GM12878 (cell line): ENCODE measurements around the gene JUND. TPM values are rescaled to one million over a fixed set of nuclear protein-coding genes. Genes with fewer than 3 reads are reported as not detected.

Experiments used
- CHD2 ChIP-seq: IDR thresholded peaks from 2 replicates; pipeline ENCODE4 v1.6.1; 2011; ENCODE audit warnings: low read depth, low read length, improper control_type of control experiment, borderline replicate concordance
- CREB1 ChIP-seq: IDR thresholded peaks from 2 replicates; pipeline ENCODE4 v1.6.1; 2012; ENCODE audit warnings: low read depth, mild to moderate bottlenecking, inconsistent platforms
- CREM ChIP-seq: IDR thresholded peaks from 2 replicates; pipeline ENCODE4 v1.6.1; 2014; ENCODE audit warnings: antibody characterized with exemption, low read depth
- IKZF1 ChIP-seq: fragments of 450-650 bp; conservative IDR thresholded peaks from 2 replicates; pipeline ENCODE4 v1.6.1; 2017; ENCODE audit warnings: antibody characterized with exemption, mild to moderate bottlenecking
- KLF5 ChIP-seq: fragments of 450-650 bp; IDR thresholded peaks from 2 replicates; pipeline ENCODE4 v1.6.1; 2014; ENCODE audit warnings: mild to moderate bottlenecking; ENCODE audit not compliant: partially characterized antibody
- MXI1 ChIP-seq: fragments of 150-350 bp; IDR thresholded peaks from 2 replicates; pipeline ENCODE4 v1.6.1; 2011; ENCODE audit warnings: low read depth, mild to moderate bottlenecking, inconsistent platforms, low read length, improper control_type of control experiment
- POLR2A ChIP-seq: IDR thresholded peaks from 2 replicates; pipeline ENCODE4 v1.6.1; 2011; ENCODE audit warnings: low read depth, mild to moderate bottlenecking, low read length
- RBBP5 ChIP-seq: fragments of 200-600 bp; sonication (generic); conservative IDR thresholded peaks from 2 replicates; pipeline ENCODE4 v1.6.1; 2016
- SIN3A ChIP-seq: IDR thresholded peaks from 2 replicates; pipeline ENCODE4 v1.6.1; 2012; ENCODE audit warnings: low read depth, low read length, improper control_type of control experiment
- SMAD1 ChIP-seq: fragments of 450-650 bp; IDR thresholded peaks from 2 replicates; pipeline ENCODE4 v1.6.1; 2018; ENCODE audit warnings: mild to moderate bottlenecking, low read depth; ENCODE audit not compliant: partially characterized antibody
- SMC3 ChIP-seq: IDR thresholded peaks from 2 replicates; pipeline ENCODE4 v1.6.1; 2011; ENCODE audit warnings: low read length, improper control_type of control experiment, borderline replicate concordance
- SP1 ChIP-seq: IDR thresholded peaks from one replicate; pipeline ENCODE4 v1.6.1; 2011; ENCODE audit warnings: low read depth, low read length
- SPI1 ChIP-seq: IDR thresholded peaks from 2 replicates; pipeline ENCODE4 v1.6.1; 2011; ENCODE audit warnings: low read depth, mild to moderate bottlenecking, low read length, moderate library complexity, borderline replicate concordance; ENCODE audit not compliant: insufficient read depth
- TARDBP ChIP-seq: IDR thresholded peaks from 2 replicates; pipeline ENCODE4 v1.6.1; 2016; ENCODE audit warnings: borderline replicate concordance
- TCF3 ChIP-seq: IDR thresholded peaks from 2 replicates; pipeline ENCODE4 v1.6.1; 2012; ENCODE audit warnings: low read depth, mild to moderate bottlenecking, low read length, borderline replicate concordance; ENCODE audit not compliant: insufficient read depth
- polyA plus RNA-seq, 11 experiments: library from polyadenylated mRNA; depleted of rRNA in 4 of 11; unstranded in 6 of 11; stranded (reverse) in 5 of 11; fragments of >200 nt; fragmentation: Nextera tagmentation in 4 of 11; fragmentation: Illumina TruSeq in 1 of 11; extraction: Ambion mirVana in 4 of 11; extraction: Trizol in 1 of 11; gene quantifications; 1 replicate in 1 of 11; 2 replicates in 10 of 11; pipeline versions ENCODE4 v1.2.1 to v1.2.3, GENCODE V29; 2011 to 2016; ENCODE audit warnings: inconsistent platforms in 2 of 11, missing spikeins in 2 of 11, low read depth in 1 of 11
- total RNA-seq, 4 experiments: library from RNA; depleted of rRNA in 3 of 4; stranded (reverse); fragments of >200 nt in 3 of 4; fragmentation: Illumina TruSeq in 1 of 4; extraction: Trizol in 1 of 4; gene quantifications; 2 replicates each; pipeline versions ENCODE4 v1.2.1 to v1.2.3, GENCODE V29; 2013 to 2021
- TF ChIP-seq, protein P1 (sequence below), 3 experiments: IDR thresholded peaks in 2 of 3; conservative IDR thresholded peaks in 1 of 3; 2 replicates each; pipeline ENCODE4 v1.5.1; 2011; ENCODE audit warnings: low read depth in 3 of 3, low read length in 3 of 3, mild to moderate bottlenecking in 3 of 3, control low read depth in 2 of 3, moderate library complexity in 2 of 3, inconsistent platforms in 1 of 3, mixed read lengths in 1 of 3; ENCODE audit not compliant: control insufficient read depth in 2 of 3, insufficient read depth in 1 of 3; ENCODE audit errors: extremely low read depth in 1 of 3
- TF ChIP-seq, protein P2 (sequence below): fragments of 450-650 bp; IDR thresholded peaks from 2 replicates; pipeline ENCODE4 v1.6.1; 2017; ENCODE audit warnings: mild to moderate bottlenecking
- TF ChIP-seq, protein P3 (sequence below): IDR thresholded peaks from 2 replicates; pipeline ENCODE4 v1.6.1; 2012; ENCODE audit warnings: low read depth, low read length, improper control_type of control experiment
- TF ChIP-seq, protein P4 (sequence below): IDR thresholded peaks from 2 replicates; pipeline ENCODE4 v1.6.1; 2011; ENCODE audit warnings: low read depth, low read length, improper control_type of control experiment, borderline replicate concordance
- TF ChIP-seq, protein P5 (sequence below): fragments of 450-650 bp; IDR thresholded peaks from 2 replicates; pipeline ENCODE4 v1.6.1; 2014; ENCODE audit warnings: mild to moderate bottlenecking
- TF ChIP-seq, protein P6 (sequence below): IDR thresholded peaks from 2 replicates; pipeline ENCODE4 v1.6.1; 2012; ENCODE audit warnings: low read depth, low read length, improper control_type of control experiment

Gene JUND
- total and polyA plus RNA-seq, 10 of the 15 experiments (the other 5 are each of a cell fraction or from before 2014, with no cell fraction given) = 7.4 to 164 (median 18.8) TPM

DNA sequence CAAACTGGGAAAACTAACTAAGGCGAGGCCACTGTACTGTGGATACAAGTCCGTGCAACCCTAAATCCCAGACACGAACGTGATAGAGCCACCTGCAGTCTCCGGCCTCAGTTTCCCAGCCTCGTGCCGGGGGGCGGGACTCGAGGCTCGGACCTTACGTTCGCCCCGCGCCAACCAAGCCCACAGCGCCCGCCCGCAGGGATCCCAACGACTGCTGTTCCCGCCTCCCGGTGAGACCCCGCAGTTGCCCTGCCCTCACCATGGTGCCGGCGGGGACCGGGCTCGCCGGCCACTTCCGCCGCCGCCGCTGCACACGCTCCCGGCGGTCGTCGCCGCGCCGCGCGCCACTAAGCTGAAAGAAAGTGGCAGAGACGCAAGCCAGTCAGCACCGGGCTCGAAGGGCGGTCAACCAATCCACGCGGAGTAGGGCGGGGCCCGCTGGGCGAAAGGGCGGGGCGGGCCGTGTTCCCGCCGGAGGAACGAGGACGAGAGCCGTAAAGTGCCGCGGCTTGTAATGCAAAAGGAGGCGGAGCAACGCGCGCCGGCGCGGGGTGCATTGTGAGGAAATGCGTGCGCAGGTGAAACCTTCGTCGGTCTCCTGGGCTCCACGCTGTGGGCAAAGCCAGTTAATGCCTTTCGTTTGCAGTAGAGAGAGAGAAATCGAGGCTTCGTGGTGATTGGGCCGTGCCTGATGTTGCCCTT, 41.5 kb upstream of the JUND start, which contains the start of gene LSM4 (continued):
- TF ChIP-seq SMC3 (peak; percentile 75; the same call in 1 of the 2 replicates), CREM (peak; percentile 63; the same call in 1 of the 2 replicates), KLF5 (peak; percentile 33), SIN3A (peak; percentile 85), TARDBP (no peak), CHD2 (peak; percentile 92), CREB1 (peak; percentile 77), TCF3 (peak; percentile 61; the same call in 1 of the 2 replicates), MXI1 (peak; percentile 81), SP1 (peak; percentile 94), RBBP5 (no peak), IKZF1 (peak; percentile 49; the same call in 1 of the 2 replicates), POLR2A (peak; percentile 94), SPI1 (peak; percentile 29; the same call in 1 of the 2 replicates), SMAD1 (no peak)
- TF ChIP-seq, protein P1, sequence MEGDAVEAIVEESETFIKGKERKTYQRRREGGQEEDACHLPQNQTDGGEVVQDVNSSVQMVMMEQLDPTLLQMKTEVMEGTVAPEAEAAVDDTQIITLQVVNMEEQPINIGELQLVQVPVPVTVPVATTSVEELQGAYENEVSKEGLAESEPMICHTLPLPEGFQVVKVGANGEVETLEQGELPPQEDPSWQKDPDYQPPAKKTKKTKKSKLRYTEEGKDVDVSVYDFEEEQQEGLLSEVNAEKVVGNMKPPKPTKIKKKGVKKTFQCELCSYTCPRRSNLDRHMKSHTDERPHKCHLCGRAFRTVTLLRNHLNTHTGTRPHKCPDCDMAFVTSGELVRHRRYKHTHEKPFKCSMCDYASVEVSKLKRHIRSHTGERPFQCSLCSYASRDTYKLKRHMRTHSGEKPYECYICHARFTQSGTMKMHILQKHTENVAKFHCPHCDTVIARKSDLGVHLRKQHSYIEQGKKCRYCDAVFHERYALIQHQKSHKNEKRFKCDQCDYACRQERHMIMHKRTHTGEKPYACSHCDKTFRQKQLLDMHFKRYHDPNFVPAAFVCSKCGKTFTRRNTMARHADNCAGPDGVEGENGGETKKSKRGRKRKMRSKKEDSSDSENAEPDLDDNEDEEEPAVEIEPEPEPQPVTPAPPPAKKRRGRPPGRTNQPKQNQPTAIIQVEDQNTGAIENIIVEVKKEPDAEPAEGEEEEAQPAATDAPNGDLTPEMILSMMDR (IDR thresholded peaks at IDR 0.05 in 2 of 3, conservative IDR thresholded peaks at IDR 0.05 in 1 of 3; ENCODE audit: control insufficient read depth in 2 of 3, extremely low read depth in 1 of 3, insufficient read depth in 1 of 3, low read depth in 3 of 3, low read length in 3 of 3) = peak; percentile 55 to 66 (median 56)
- TF ChIP-seq, protein P2, sequence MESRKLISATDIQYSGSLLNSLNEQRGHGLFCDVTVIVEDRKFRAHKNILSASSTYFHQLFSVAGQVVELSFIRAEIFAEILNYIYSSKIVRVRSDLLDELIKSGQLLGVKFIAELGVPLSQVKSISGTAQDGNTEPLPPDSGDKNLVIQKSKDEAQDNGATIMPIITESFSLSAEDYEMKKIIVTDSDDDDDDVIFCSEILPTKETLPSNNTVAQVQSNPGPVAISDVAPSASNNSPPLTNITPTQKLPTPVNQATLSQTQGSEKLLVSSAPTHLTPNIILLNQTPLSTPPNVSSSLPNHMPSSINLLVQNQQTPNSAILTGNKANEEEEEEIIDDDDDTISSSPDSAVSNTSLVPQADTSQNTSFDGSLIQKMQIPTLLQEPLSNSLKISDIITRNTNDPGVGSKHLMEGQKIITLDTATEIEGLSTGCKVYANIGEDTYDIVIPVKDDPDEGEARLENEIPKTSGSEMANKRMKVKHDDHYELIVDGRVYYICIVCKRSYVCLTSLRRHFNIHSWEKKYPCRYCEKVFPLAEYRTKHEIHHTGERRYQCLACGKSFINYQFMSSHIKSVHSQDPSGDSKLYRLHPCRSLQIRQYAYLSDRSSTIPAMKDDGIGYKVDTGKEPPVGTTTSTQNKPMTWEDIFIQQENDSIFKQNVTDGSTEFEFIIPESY = no peak
- TF ChIP-seq, protein P3, sequence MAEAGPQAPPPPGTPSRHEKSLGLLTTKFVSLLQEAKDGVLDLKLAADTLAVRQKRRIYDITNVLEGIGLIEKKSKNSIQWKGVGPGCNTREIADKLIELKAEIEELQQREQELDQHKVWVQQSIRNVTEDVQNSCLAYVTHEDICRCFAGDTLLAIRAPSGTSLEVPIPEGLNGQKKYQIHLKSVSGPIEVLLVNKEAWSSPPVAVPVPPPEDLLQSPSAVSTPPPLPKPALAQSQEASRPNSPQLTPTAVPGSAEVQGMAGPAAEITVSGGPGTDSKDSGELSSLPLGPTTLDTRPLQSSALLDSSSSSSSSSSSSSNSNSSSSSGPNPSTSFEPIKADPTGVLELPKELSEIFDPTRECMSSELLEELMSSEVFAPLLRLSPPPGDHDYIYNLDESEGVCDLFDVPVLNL = peak; percentile 85
- TF ChIP-seq, protein P4, sequence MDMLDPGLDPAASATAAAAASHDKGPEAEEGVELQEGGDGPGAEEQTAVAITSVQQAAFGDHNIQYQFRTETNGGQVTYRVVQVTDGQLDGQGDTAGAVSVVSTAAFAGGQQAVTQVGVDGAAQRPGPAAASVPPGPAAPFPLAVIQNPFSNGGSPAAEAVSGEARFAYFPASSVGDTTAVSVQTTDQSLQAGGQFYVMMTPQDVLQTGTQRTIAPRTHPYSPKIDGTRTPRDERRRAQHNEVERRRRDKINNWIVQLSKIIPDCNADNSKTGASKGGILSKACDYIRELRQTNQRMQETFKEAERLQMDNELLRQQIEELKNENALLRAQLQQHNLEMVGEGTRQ = no peak
- TF ChIP-seq, protein P5, sequence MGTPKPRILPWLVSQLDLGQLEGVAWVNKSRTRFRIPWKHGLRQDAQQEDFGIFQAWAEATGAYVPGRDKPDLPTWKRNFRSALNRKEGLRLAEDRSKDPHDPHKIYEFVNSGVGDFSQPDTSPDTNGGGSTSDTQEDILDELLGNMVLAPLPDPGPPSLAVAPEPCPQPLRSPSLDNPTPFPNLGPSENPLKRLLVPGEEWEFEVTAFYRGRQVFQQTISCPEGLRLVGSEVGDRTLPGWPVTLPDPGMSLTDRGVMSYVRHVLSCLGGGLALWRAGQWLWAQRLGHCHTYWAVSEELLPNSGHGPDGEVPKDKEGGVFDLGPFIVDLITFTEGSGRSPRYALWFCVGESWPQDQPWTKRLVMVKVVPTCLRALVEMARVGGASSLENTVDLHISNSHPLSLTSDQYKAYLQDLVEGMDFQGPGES = peak; percentile 84
- TF ChIP-seq, protein P6, sequence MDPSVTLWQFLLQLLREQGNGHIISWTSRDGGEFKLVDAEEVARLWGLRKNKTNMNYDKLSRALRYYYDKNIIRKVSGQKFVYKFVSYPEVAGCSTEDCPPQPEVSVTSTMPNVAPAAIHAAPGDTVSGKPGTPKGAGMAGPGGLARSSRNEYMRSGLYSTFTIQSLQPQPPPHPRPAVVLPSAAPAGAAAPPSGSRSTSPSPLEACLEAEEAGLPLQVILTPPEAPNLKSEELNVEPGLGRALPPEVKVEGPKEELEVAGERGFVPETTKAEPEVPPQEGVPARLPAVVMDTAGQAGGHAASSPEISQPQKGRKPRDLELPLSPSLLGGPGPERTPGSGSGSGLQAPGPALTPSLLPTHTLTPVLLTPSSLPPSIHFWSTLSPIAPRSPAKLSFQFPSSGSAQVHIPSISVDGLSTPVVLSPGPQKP = peak; percentile 75
